OCI-LY7 (cell line): ENCODE data around the gene ERICH6. TPM values are rescaled to one million over a fixed set of nuclear protein-coding genes. Genes with fewer than 3 reads are reported as not detected.
A peak's percentile ranks its signal among the peaks of the same experiment; 100 is the strongest.

Experiments used
- BruUV-seq: library from RNA; stranded (reverse); fragments of 400-500 nt; replicated peaks from 2 replicates; lab custom pipeline; 2021; lab: Mats Ljungman, UMichigan
- CTCF ChIA-PET: fragments of 300-600 bp; sonication (Branson Sonifier 250); formaldehyde crosslinking; loops from one replicate; lab custom pipeline; 2022; ENCODE audit warnings: antibody characterized with exemption; ENCODE audit not compliant: unreplicated experiment; lab: Charles Lee
- POLR2A ChIA-PET: fragments of 300-600 bp; sonication (Branson Sonifier 250); formaldehyde crosslinking; loops from one replicate; lab custom pipeline; 2022; ENCODE audit warnings: antibody characterized with exemption; lab: Charles Lee
- DNase-seq: peaks from one replicate; pipeline ENCODE4 v3.0.0-alpha.2; 2015; ENCODE audit warnings: low spot score
- H2AFZ ChIP-seq: fragments of 200-600 bp; sonication (generic), shearing (Covaris generic); 2 replicates; pipeline ENCODE4 v1.6.1; 2014; ENCODE audit warnings: mild to moderate bottlenecking, antibody characterized with exemption, low read length, moderate library complexity
- H3K27ac ChIP-seq: fragments of 200-600 bp; sonication (generic); 2 replicates; pipeline ENCODE4 v1.5.1; 2014; ENCODE audit warnings: mixed run types, low read depth, mild to moderate bottlenecking, moderate library complexity, low read length, inconsistent platforms; ENCODE audit not compliant: poor library complexity, severe bottlenecking
- H3K36me3 ChIP-seq: fragments of 200-600 bp; sonication (generic); 2 replicates; pipeline ENCODE4 v1.6.1; 2014; ENCODE audit warnings: mild to moderate bottlenecking, antibody characterized with exemption, low read length, moderate library complexity, mixed read lengths; ENCODE audit not compliant: insufficient read depth
- H3K4me1 ChIP-seq: fragments of 200-600 bp; sonication (generic); 2 replicates; pipeline ENCODE4 v1.5.1; 2014; ENCODE audit warnings: mild to moderate bottlenecking, low read length; ENCODE audit not compliant: insufficient read depth, poor library complexity, severe bottlenecking
- H3K4me2 ChIP-seq: fragments of 200-600 bp; sonication (generic); 2 replicates; pipeline ENCODE4 v1.6.1; 2014; ENCODE audit warnings: mild to moderate bottlenecking, low read length
- H3K4me3 ChIP-seq: fragments of 200-600 bp; sonication (generic); 2 replicates; pipeline ENCODE4 v1.5.1; 2014; ENCODE audit warnings: mild to moderate bottlenecking, low read depth, low read length; ENCODE audit not compliant: poor library complexity, severe bottlenecking
- H3K79me2 ChIP-seq: fragments of 200-600 bp; sonication (generic); 2 replicates; pipeline ENCODE4 v1.6.1; 2016; ENCODE audit warnings: low read depth, mild to moderate bottlenecking, low read length, moderate library complexity, mixed read lengths; ENCODE audit not compliant: insufficient read depth
- H3K9me2 ChIP-seq: fragments of 200-600 bp; sonication (generic); 2 replicates; pipeline ENCODE4 v1.6.1; 2016; ENCODE audit warnings: mild to moderate bottlenecking, low read length, mixed read lengths; ENCODE audit not compliant: insufficient read depth
- H3K9me3 ChIP-seq: fragments of 200-600 bp; sonication (generic); 2 replicates; pipeline ENCODE4 v1.6.1; 2014; ENCODE audit warnings: mild to moderate bottlenecking, mixed run types, low read length, mixed read lengths
- H4K20me1 ChIP-seq: fragments of 200-600 bp; sonication (generic); 2 replicates; pipeline ENCODE4 v1.6.1; 2014; ENCODE audit warnings: mild to moderate bottlenecking, antibody characterized with exemption, low read length, moderate library complexity, mixed read lengths; ENCODE audit not compliant: insufficient read depth
- EZH2phosphoT487 ChIP-seq: fragments of 200-600 bp; sonication (generic); IDR thresholded peaks from 2 replicates; pipeline ENCODE4 v1.6.1; 2018; ENCODE audit warnings: low read depth, borderline replicate concordance, mild to moderate bottlenecking, mixed run types, antibody characterized with exemption, low read length, moderate library complexity, mixed read lengths
- intact Hi-C: fragments of 100-400 bp; cut with micrococcal nuclease; formaldehyde crosslinking; loops from one replicate; pipeline ENCODE4 v1.10.0; 2022; ENCODE audit not compliant: unreplicated experiment
- total RNA-seq, 2 experiments: library from RNA; depleted of rRNA in 1 of 2; stranded (reverse); fragments of >200 nt in 1 of 2; shearing (Covaris generic) in 1 of 2; gene quantifications; 2 replicates each; pipeline ENCODE4 v1.2.3, GENCODE V29; 2014 to 2022
- TF ChIP-seq, protein P1 (sequence below): fragments of 200-600 bp; sonication (generic); conservative IDR thresholded peaks from 2 replicates; pipeline ENCODE4 v1.5.1; 2014; ENCODE audit warnings: mild to moderate bottlenecking, antibody characterized with exemption, low read length, moderate library complexity, mixed read lengths

ERICH6 gene
- total RNA-seq, 2 experiments from 2014 or later = 0.38 to 0.41 TPM

DNA sequence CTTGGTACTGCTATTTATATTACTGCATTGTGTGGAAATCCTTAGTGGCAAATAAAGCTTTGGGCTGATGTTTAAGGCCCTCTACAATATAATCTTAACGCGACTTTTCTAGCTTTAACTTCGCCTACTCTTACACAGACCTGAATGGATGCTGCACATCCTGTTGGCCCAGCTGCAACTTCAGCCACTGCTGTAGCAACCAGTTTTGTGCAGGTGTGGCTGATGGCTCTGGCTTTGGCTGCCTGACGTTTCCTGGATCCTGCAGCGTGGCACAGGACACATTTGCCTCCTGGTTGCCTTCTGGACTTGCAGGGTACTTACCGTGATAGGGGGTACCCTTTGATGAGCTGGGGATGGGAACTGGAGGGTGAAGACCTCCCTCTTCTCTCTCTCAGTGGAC lies 20.2 kb upstream of the ERICH6 start:
- CTCF ChIA-PET = interaction anchor here (1.2 kb wide), 1 partner anchor 36 kb away, joined by 3 read pairs; no protein-coding TSS in a partner anchor
- DNase-seq = peak; percentile 65
- Histone ChIP-seq H3K4me2 (peak overlapping the region; percentile 9; the same call in 1 of the 2 replicates), H3K4me3 (no peak overlapping the region), H2AFZ (peak overlapping the region; percentile 9; the same call in 1 of the 2 replicates), H3K9me3 (no peaks in the 10 kb centered on the region), H3K4me1 (peaks cover 11% of the 10 kb centered on the region), H4K20me1 (no peaks in the 10 kb centered on the region), H3K79me2 (no peaks in the 10 kb centered on the region), H3K9me2 (no peaks in the 10 kb centered on the region), H3K27ac (no peak overlapping the region), H3K36me3 (no peaks in the 10 kb centered on the region)
- POLR2A ChIA-PET = interaction anchor here (1.0 to 2.2 kb wide), 5 partner anchors 14 to 141 kb away, joined by 3 to 7 read pairs (median 6); no protein-coding TSS in a partner anchor
- no peak for TF ChIP-seq EZH2phosphoT487
- TF ChIP-seq, protein P1, sequence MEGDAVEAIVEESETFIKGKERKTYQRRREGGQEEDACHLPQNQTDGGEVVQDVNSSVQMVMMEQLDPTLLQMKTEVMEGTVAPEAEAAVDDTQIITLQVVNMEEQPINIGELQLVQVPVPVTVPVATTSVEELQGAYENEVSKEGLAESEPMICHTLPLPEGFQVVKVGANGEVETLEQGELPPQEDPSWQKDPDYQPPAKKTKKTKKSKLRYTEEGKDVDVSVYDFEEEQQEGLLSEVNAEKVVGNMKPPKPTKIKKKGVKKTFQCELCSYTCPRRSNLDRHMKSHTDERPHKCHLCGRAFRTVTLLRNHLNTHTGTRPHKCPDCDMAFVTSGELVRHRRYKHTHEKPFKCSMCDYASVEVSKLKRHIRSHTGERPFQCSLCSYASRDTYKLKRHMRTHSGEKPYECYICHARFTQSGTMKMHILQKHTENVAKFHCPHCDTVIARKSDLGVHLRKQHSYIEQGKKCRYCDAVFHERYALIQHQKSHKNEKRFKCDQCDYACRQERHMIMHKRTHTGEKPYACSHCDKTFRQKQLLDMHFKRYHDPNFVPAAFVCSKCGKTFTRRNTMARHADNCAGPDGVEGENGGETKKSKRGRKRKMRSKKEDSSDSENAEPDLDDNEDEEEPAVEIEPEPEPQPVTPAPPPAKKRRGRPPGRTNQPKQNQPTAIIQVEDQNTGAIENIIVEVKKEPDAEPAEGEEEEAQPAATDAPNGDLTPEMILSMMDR = no peak
- BruUV-seq = no TSS peak
- intact Hi-C loops = loop anchor here (5.0 to 10.0 kb wide), 3 partner anchors 38 to 363 kb away; partner anchors contain the start of genes MED12L and SIAH2

DNA sequence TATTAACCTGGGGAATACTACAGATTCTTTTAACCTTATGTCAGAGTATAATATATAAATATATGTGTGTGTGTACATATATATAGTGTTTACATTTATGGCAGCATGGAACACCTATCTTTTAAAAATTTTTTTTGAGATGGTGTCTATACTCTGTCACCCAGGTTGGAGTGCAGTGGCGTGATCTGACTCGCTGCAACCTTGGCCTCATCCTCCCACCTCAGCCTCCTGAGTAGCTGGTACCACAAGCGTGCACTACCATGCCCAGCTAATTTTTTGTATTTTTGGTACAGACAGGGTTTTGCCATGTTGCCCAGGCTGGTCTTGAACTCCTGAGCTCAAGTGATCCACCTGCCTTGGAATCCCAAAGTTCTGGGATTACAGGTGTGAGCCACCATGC lies 18.5 kb upstream of the ERICH6 start:
- no peaks in the 10 kb centered on the region for H3K9me2 ChIP-seq
- H4K20me1 ChIP-seq = no peaks in the 10 kb centered on the region
- H3K4me1 ChIP-seq = peaks cover 11% of the 10 kb centered on the region
- no TSS peak for BruUV-seq
- H3K36me3 ChIP-seq = no peaks in the 10 kb centered on the region
- no peak overlapping the region for H3K4me3 ChIP-seq
- DNase-seq = no peak
- no peaks in the 10 kb centered on the region for H3K9me3 ChIP-seq
- POLR2A ChIA-PET = interaction anchor here (0.8 to 1.7 kb wide), 6 partner anchors 24 to 421 kb away, joined by 3 read pairs; no protein-coding TSS in a partner anchor
- no peak overlapping the region for H3K4me2 ChIP-seq
- no peak for TF ChIP-seq EZH2phosphoT487
- TF ChIP-seq, protein P1 = no peak
- CTCF ChIA-PET = interaction anchor here (0.6 to 1.3 kb wide), 3 partner anchors 18 to 143 kb away, joined by 3 to 4 read pairs (median 4); partner anchors contain the start of gene ERICH6
- H3K27ac ChIP-seq = no peak overlapping the region
- no peak overlapping the region for H2AFZ ChIP-seq
- H3K79me2 ChIP-seq = no peaks in the 10 kb centered on the region
- intact Hi-C loops = loop anchor here (5.0 to 10.0 kb wide), 3 partner anchors 40 to 365 kb away; partner anchors contain the start of genes MED12L and SIAH2
